ENCODE results near the gene IL1A. TPM values are rescaled to one million over a fixed set of nuclear protein-coding genes. Genes with fewer than 3 reads are reported as not detected.

The IL1A gene
- total and polyA plus RNA-seq, 2 donors (not counting 3 experiments of a cell fraction or from before 2014, with no cell fraction given), result 0.29 to 1.4 TPM

DNA sequence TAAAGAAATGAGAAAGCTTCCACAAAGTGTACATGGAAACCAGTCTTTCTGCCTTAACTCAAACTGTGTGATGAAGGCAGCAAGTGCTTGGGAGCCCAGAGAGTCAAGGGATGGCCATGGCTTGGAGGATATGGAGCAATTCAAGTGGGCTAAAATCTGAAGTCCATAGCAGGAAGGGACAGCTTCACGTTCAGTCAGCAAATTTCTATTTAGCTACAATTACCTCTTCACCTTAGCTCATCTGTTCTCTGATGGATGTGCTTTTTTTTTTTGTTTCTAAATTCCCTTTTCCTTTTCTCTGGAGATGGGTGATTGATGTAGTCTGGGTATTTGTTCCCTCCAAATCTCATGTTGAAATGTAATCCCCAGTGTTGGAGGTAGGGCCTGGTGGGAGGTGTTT lies 4.9 kb upstream of the IL1A start:
- dilution Hi-C loops (cut with MboI; ENCODE audit: extremely low pct_ligation_motif_present, low sequenced_read_pairs) (no loop called here), intact Hi-C loops (cut with micrococcal nuclease) (no loop called here)
- no peak for FAIRE-seq
- Histone ChIP-seq H3K27me3 (ENCODE audit: control insufficient read depth in 2 of 2, insufficient read depth in 2 of 2, low read length in 2 of 2) (no peaks in the 10 kb centered on the region), H4K20me1 (replicated peaks; ENCODE audit: control insufficient read depth, extremely low read depth, insufficient read depth, low read length) (no peaks in the 10 kb centered on the region), H2AFZ (ENCODE audit: low read depth, low read length) (no peak overlapping the region), H3K4me2 (ENCODE audit: insufficient read depth, low read length) (no peak overlapping the region), H3K36me3 (ENCODE audit: control insufficient read depth in 2 of 2, extremely low read depth in 1 of 2, insufficient read depth in 2 of 2, low read length in 2 of 2) (no peaks in the 10 kb centered on the region), H3K79me2 (ENCODE audit: control insufficient read depth, insufficient read depth, low read length) (no peaks in the 10 kb centered on the region), H3K27ac (ENCODE audit: insufficient read depth, low read depth, low read length) (no peak overlapping the region), H3K4me3 (replicated peaks in 1 of 3; ENCODE audit: insufficient read depth in 1 of 3, low read depth in 1 of 3, low read length in 3 of 3) (no peak overlapping the region), H3K4me1 (ENCODE audit: control insufficient read depth, extremely low read depth, insufficient read depth, low read length) (peaks cover 39% of the 10 kb centered on the region), H3K9me1 (replicated peaks; ENCODE audit: control insufficient read depth, extremely low read depth, insufficient read depth, low read length) (no peaks in the 10 kb centered on the region), H3K9ac (replicated peaks; ENCODE audit: extremely low read depth, insufficient read depth, low read length) (no peak overlapping the region), H3K9me3 (replicated peaks; ENCODE audit: control insufficient read depth, insufficient read depth, low read length) (no peaks in the 10 kb centered on the region)
- BruUV-seq (replicated peaks), result no TSS peak
- TF ChIP-seq MYC (IDR thresholded peaks at IDR 0.05; ENCODE audit: low read depth, low read length) (no peak), FOS (IDR thresholded peaks at IDR 0.05; ENCODE audit: borderline replicate concordance, insufficient read depth, low read length) (no peak)
- ChIA-PET POLR2A (interaction anchor here (0.6 kb wide), 1 partner anchor 93 kb away, joined by 5 read pairs; no protein-coding TSS in a partner anchor), CTCF (interaction anchor here (1.1 to 1.2 kb wide), 2 partner anchors 21 to 152 kb away, joined by 5 to 6 read pairs; no protein-coding TSS in a partner anchor)
- no peak for DNase-seq (ENCODE audit: low read depth, low spot score)

DNA sequence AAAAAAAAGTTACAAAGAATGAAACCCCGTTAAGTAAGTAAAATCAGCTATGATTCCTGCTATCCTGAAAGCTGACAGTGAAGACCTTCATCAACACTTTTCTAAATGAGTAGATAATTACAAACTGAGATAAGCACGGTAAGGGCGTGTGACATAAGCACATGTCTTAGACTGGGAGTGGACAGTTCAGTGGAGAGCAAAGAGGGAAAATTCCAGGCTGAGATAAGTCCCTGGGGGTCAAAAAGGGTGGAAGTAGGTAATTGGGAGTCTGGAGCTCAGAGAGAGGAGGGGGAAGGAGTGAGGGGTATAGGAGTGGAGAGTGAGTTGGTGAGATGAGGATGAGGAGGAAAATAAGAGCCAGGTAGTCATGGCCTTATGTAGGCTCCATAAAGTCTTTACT lies 4.4 kb upstream of the IL1A start:
- dilution Hi-C loops (cut with MboI; ENCODE audit: extremely low pct_ligation_motif_present, low sequenced_read_pairs) (no loop called here), intact Hi-C loops (cut with micrococcal nuclease) (no loop called here)
- H3K79me2 ChIP-seq (ENCODE audit: control insufficient read depth, insufficient read depth, low read length), result no peaks in the 10 kb centered on the region
- H3K9me1 ChIP-seq (replicated peaks; ENCODE audit: control insufficient read depth, extremely low read depth, insufficient read depth, low read length), result no peaks in the 10 kb centered on the region
- no peaks in the 10 kb centered on the region for H3K36me3 ChIP-seq (ENCODE audit: control insufficient read depth in 2 of 2, extremely low read depth in 1 of 2, insufficient read depth in 2 of 2, low read length in 2 of 2)
- no peak for DNase-seq (ENCODE audit: low read depth, low spot score)
- TF ChIP-seq JUN (IDR thresholded peaks at IDR 0.05; ENCODE audit: borderline replicate concordance, insufficient read depth, insufficient read length, low read depth) (no peak), POLR2A (IDR thresholded peaks at IDR 0.05; ENCODE audit: low read depth, low read length) (no peak), EZH2 (IDR thresholded peaks at IDR 0.05; ENCODE audit: borderline replicate concordance, low read depth, low read length, severe bottlenecking) (no peak), POLR2AphosphoS5 (IDR thresholded peaks at IDR 0.05; ENCODE audit: insufficient read depth, low read depth, low read length) (no peak), FOS (IDR thresholded peaks at IDR 0.05; ENCODE audit: borderline replicate concordance, insufficient read depth, low read length) (no peak), MYC (IDR thresholded peaks at IDR 0.05; ENCODE audit: low read depth, low read length) (no peak), GATA2 (IDR thresholded peaks at IDR 0.05; ENCODE audit: insufficient read depth, insufficient read length, low read depth, low read length) (no peak)
- TF ChIP-seq, protein P1, sequence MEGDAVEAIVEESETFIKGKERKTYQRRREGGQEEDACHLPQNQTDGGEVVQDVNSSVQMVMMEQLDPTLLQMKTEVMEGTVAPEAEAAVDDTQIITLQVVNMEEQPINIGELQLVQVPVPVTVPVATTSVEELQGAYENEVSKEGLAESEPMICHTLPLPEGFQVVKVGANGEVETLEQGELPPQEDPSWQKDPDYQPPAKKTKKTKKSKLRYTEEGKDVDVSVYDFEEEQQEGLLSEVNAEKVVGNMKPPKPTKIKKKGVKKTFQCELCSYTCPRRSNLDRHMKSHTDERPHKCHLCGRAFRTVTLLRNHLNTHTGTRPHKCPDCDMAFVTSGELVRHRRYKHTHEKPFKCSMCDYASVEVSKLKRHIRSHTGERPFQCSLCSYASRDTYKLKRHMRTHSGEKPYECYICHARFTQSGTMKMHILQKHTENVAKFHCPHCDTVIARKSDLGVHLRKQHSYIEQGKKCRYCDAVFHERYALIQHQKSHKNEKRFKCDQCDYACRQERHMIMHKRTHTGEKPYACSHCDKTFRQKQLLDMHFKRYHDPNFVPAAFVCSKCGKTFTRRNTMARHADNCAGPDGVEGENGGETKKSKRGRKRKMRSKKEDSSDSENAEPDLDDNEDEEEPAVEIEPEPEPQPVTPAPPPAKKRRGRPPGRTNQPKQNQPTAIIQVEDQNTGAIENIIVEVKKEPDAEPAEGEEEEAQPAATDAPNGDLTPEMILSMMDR (IDR thresholded peaks at IDR 0.05; ENCODE audit: extremely low read depth in 1 of 2, insufficient read depth in 1 of 2, low read depth in 1 of 2, low read length in 2 of 2), result no peak
- TF ChIP-seq, protein P2, sequence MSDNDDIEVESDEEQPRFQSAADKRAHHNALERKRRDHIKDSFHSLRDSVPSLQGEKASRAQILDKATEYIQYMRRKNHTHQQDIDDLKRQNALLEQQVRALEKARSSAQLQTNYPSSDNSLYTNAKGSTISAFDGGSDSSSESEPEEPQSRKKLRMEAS (IDR thresholded peaks at IDR 0.05; ENCODE audit: insufficient read depth, insufficient read length), result no peak
- ChIA-PET POLR2A (no interaction called here), CTCF (interaction anchor here (1.1 to 1.2 kb wide), 2 partner anchors 20 to 153 kb away, joined by 5 to 6 read pairs; no protein-coding TSS in a partner anchor)
- no peak overlapping the region for H3K4me2 ChIP-seq (ENCODE audit: insufficient read depth, low read length)
- H3K27me3 ChIP-seq (ENCODE audit: control insufficient read depth in 2 of 2, insufficient read depth in 2 of 2, low read length in 2 of 2), result no peaks in the 10 kb centered on the region
- no peak for FAIRE-seq
- H4K20me1 ChIP-seq (replicated peaks; ENCODE audit: control insufficient read depth, extremely low read depth, insufficient read depth, low read length), result no peaks in the 10 kb centered on the region
- H3K4me1 ChIP-seq (ENCODE audit: control insufficient read depth, extremely low read depth, insufficient read depth, low read length), result peaks cover 39% of the 10 kb centered on the region
- no peak overlapping the region for H3K9ac ChIP-seq (replicated peaks; ENCODE audit: extremely low read depth, insufficient read depth, low read length)
- H3K4me3 ChIP-seq (replicated peaks in 1 of 3; ENCODE audit: insufficient read depth in 1 of 3, low read depth in 1 of 3, low read length in 3 of 3), result no peak overlapping the region
- no peak overlapping the region for H2AFZ ChIP-seq (ENCODE audit: low read depth, low read length)
- no TSS peak for BruUV-seq (replicated peaks)
- no peaks in the 10 kb centered on the region for H3K9me3 ChIP-seq (replicated peaks; ENCODE audit: control insufficient read depth, insufficient read depth, low read length)
- H3K27ac ChIP-seq (ENCODE audit: insufficient read depth, low read depth, low read length), result no peak overlapping the region

Measured in endothelial cell of umbilical vein (primary cell).